MCF 10A (cell line): ENCODE data around the gene TECPR2. TPM values are rescaled to one million over a fixed set of nuclear protein-coding genes. Genes with fewer than 3 reads are reported as not detected.

Source experiments
- BruUV-seq: library from RNA; stranded (reverse); fragments of 400-500 nt; replicated peaks from 2 replicates; lab custom pipeline; 2021; lab: Mats Ljungman, UMichigan
- CTCF ChIA-PET: fragments of 300-600 bp; sonication (Branson Sonifier 250); formaldehyde crosslinking; extraction: SDS; loops from one replicate; lab custom pipeline; 2021; ENCODE audit warnings: antibody characterized with exemption, inconsistent platforms; lab: Yijun Ruan, JAX
- POLR2A ChIA-PET: fragments of 300-600, 350-650 bp; sonication (Branson Sonifier 250); formaldehyde crosslinking; extraction: SDS; loops from one replicate; lab custom pipeline; 2020; ENCODE audit warnings: antibody characterized with exemption, inconsistent platforms; lab: Yijun Ruan, JAX
- DNase-seq: peaks from one replicate; pipeline ENCODE4 v3.0.0-alpha.2; 2018; ENCODE audit not compliant: unreplicated experiment
- H3K27ac Mint-ChIP-seq: one replicate; pipeline ENCODE4 v1.8.0; 2022; ENCODE audit warnings: mild to moderate bottlenecking, low read depth, mixed read lengths; ENCODE audit not compliant: unreplicated experiment
- H3K27me3 Mint-ChIP-seq: one replicate; pipeline ENCODE4 v1.8.0; 2022; ENCODE audit warnings: mixed read lengths; ENCODE audit not compliant: insufficient read depth, unreplicated experiment
- H3K36me3 Mint-ChIP-seq: one replicate; pipeline ENCODE4 v1.8.0; 2022; ENCODE audit warnings: mild to moderate bottlenecking, moderate library complexity, mixed read lengths; ENCODE audit not compliant: insufficient read depth, unreplicated experiment
- H3K4me1 Mint-ChIP-seq: one replicate; pipeline ENCODE4 v1.8.0; 2022; ENCODE audit warnings: mixed read lengths; ENCODE audit not compliant: insufficient read depth, unreplicated experiment
- H3K4me3 Mint-ChIP-seq: one replicate; pipeline ENCODE4 v1.8.0; 2022; ENCODE audit warnings: mild to moderate bottlenecking, moderate library complexity, mixed read lengths; ENCODE audit not compliant: unreplicated experiment
- H3K9me3 Mint-ChIP-seq: one replicate; pipeline ENCODE4 v1.8.0; 2022; ENCODE audit warnings: mixed read lengths; ENCODE audit not compliant: unreplicated experiment
- intact Hi-C: fragments of 100-400 bp; cut with micrococcal nuclease; formaldehyde crosslinking; loops from 2 replicates; pipeline ENCODE4 v1.14.1; 2022
- total RNA-seq: library from RNA; stranded (reverse); gene quantifications from 2 replicates; pipeline ENCODE4 v1.2.3, GENCODE V29; 2022
- TF ChIP-seq, protein P1 (sequence below): fragments of 200-600 bp; IDR thresholded peaks from one replicate; pipeline ENCODE4 v1.8.0; 2022; ENCODE audit warnings: antibody characterized with exemption, mild to moderate bottlenecking; ENCODE audit not compliant: unreplicated experiment

Gene TECPR2
- total RNA-seq, 1 experiment from 2014 or later, result 18.4 TPM

DNA sequence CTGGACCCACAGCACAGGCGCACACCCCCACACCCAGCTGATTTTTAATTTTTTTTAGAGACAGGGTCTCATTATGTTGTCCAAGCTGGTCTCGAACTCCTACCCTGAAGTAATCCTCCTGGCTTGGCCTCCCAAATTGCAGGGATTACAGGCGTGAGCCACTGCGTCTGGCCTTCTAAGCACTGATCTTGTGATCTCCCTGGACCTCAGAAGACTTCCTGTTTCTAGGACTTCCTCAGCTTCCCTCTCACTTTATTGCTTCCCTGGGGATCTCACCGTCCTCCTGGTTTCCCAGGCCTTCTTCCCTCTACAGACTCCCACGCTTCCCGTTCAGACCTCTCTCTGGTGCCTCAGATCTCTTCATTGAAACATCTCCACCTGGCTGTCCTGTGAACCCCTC lies 29.4 kb upstream of the TECPR2 start:
- ChIA-PET CTCF (interaction anchor here (0.6 to 0.9 kb wide), 3 partner anchors 15 to 94 kb away, joined by 3 to 5 read pairs (median 4); no protein-coding TSS in a partner anchor), POLR2A (interaction anchor here (0.6 to 1.4 kb wide), 2 partner anchors 11 to 170 kb away, joined by 3 to 4 read pairs; no protein-coding TSS in a partner anchor)
- H3K9me3 Mint-ChIP-seq, result no peaks in the 10 kb centered on the region

DNA sequence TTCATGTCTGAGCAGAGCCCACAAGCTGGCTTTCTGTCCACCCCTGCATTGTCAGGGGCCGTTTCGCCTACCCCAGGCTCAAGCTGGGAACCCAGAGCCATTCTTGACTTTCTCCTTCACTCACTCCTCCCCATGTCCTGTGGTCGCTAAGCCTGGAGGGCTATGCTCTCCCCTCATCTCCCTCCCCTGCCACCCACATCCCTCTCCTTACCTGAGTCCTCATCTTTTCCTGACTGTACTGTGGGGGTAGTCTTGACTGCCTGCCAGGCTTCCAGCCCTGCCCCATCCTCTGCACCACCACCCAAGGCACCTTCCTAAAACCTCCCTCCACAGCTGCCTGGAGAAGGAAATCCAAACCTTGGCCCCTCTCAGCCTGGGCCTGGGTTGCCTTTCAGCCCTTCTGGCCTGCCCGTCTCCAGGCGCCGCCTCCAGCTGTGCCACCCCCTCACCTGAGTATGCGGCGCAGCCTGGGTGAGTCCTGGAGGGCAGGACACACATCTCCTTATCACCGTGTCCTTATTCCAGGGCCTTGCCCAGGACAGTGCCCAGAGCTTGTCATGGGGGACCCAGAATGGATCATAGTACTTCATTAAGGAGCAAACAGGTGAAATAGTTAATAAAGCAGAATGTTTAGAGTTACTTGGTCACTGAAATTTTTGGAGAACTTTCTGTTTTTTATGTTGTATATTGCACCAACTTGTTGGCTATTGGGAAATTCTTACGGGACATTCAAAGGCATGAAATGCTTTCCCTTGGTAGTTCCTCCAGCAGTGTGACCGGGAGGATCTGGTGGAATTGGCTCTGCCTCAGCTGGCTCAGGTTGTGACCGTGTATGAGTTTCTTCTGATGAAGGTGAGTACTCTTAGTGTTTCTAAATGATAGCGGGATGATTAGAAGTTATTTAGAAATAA lies 28.7 kb upstream of the TECPR2 start:
- POLR2A ChIA-PET, result interaction anchor here (1.1 to 1.4 kb wide), 2 partner anchors 12 to 13 kb away, joined by 4 to 5 read pairs; no protein-coding TSS in a partner anchor
- intact Hi-C loops, result no loop called here
- H3K9me3 Mint-ChIP-seq, result no peaks in the 10 kb centered on the region
- H3K27ac Mint-ChIP-seq, result no peak overlapping the region
- BruUV-seq, result no TSS peak
- H3K4me3 Mint-ChIP-seq, result no peak overlapping the region
- H3K27me3 Mint-ChIP-seq, result no peaks in the 10 kb centered on the region
- peaks cover 41% of the 10 kb centered on the region for H3K36me3 Mint-ChIP-seq
- TF ChIP-seq, protein P1, sequence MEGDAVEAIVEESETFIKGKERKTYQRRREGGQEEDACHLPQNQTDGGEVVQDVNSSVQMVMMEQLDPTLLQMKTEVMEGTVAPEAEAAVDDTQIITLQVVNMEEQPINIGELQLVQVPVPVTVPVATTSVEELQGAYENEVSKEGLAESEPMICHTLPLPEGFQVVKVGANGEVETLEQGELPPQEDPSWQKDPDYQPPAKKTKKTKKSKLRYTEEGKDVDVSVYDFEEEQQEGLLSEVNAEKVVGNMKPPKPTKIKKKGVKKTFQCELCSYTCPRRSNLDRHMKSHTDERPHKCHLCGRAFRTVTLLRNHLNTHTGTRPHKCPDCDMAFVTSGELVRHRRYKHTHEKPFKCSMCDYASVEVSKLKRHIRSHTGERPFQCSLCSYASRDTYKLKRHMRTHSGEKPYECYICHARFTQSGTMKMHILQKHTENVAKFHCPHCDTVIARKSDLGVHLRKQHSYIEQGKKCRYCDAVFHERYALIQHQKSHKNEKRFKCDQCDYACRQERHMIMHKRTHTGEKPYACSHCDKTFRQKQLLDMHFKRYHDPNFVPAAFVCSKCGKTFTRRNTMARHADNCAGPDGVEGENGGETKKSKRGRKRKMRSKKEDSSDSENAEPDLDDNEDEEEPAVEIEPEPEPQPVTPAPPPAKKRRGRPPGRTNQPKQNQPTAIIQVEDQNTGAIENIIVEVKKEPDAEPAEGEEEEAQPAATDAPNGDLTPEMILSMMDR, result no peak
- no peak for DNase-seq
- CTCF ChIA-PET, result interaction anchor here (0.7 to 1.6 kb wide), 2 partner anchors 11 to 18 kb away, joined by 3 to 5 read pairs; no protein-coding TSS in a partner anchor
- no peaks in the 10 kb centered on the region for H3K4me1 Mint-ChIP-seq

More for the DNA sequence above, 29.4 kb upstream of the TECPR2 start:
- no peak overlapping the region for H3K27ac Mint-ChIP-seq
- TF ChIP-seq, protein P1, result no peak
- H3K4me1 Mint-ChIP-seq, result no peaks in the 10 kb centered on the region
- no peaks in the 10 kb centered on the region for H3K27me3 Mint-ChIP-seq
- H3K36me3 Mint-ChIP-seq, result peaks cover 39% of the 10 kb centered on the region
- DNase-seq, result no peak
- no TSS peak for BruUV-seq
- H3K4me3 Mint-ChIP-seq, result no peak overlapping the region
- intact Hi-C loops, result no loop called here

DNA sequence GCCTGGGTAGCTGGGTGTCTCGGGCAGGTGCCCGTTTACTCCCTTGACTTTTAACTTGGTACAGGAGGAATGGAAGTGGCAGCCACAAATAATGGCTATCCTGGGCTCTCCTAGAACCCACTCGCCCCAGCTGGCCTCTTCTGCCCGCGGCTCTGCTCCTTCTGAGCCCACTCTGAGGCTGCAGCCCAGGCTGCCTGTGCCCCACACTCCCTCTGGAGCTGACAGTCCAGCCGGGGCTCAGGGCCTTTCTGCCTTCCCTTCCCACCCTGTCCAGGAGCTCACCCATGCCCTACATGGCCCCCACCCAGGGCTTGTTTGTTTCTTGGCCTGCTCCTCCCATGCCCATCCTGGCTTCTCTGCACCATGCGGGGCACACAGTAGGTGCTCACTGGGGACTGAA lies 27.6 kb upstream of the TECPR2 start:
- H3K27ac Mint-ChIP-seq, result no peak overlapping the region
- no peak for DNase-seq
- ChIA-PET CTCF (interaction anchor here (1.6 kb wide), 1 partner anchor 12 kb away, joined by 5 read pairs; no protein-coding TSS in a partner anchor), POLR2A (interaction anchor here (1.1 kb wide), 2 partner anchors 11 to 14 kb away, joined by 5 read pairs; no protein-coding TSS in a partner anchor)
- no peaks in the 10 kb centered on the region for H3K4me1 Mint-ChIP-seq
- H3K36me3 Mint-ChIP-seq, result peaks cover 42% of the 10 kb centered on the region
- intact Hi-C loops, result no loop called here
- no TSS peak for BruUV-seq
- H3K27me3 Mint-ChIP-seq, result no peaks in the 10 kb centered on the region
- no peaks in the 10 kb centered on the region for H3K9me3 Mint-ChIP-seq
- TF ChIP-seq, protein P1, result no peak
- no peak overlapping the region for H3K4me3 Mint-ChIP-seq

DNA sequence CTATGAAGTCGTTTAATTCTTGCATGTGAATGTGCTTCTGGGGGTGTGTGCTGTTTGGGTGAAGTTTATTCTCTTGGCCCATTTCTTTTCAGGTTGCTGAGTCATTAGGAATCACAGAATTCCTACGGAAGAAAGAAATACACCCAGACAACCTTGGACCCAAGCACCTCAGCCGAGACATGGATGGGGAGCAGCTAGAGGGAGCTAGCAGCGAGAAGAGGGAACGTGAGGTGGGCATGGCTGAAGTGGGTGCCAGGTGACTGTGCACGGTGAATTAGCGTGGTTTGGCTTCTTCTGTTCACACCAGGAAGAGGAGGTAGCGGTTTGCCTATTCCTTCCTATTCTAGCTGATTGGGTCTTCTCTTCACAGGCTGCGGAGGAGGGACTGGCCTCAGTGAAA lies 24.0 kb upstream of the TECPR2 start:
- no peak overlapping the region for H3K4me3 Mint-ChIP-seq
- CTCF ChIA-PET, result interaction anchor here (1.2 kb wide), 1 partner anchor 12 kb away, joined by 4 read pairs; no protein-coding TSS in a partner anchor

More for the DNA sequence above, 24.0 kb upstream of the TECPR2 start:
- intact Hi-C loops, result no loop called here
- POLR2A ChIA-PET, result no interaction called here
- H3K27ac Mint-ChIP-seq, result no peak overlapping the region
- H3K27me3 Mint-ChIP-seq, result no peaks in the 10 kb centered on the region
- H3K36me3 Mint-ChIP-seq, result peaks cover 61% of the 10 kb centered on the region
- no TSS peak for BruUV-seq
- TF ChIP-seq, protein P1, result no peak
- H3K4me1 Mint-ChIP-seq, result no peaks in the 10 kb centered on the region
- H3K9me3 Mint-ChIP-seq, result no peaks in the 10 kb centered on the region
- no peak for DNase-seq
